Measurements from ENCODE around the gene RPL39L.

GRCh38 chr3:187104933-187105332 is 34.4 kb downstream of the RPL39L start:
- TF ChIP-seq CTCF (IDR thresholded peaks at IDR 0.05), result no peak
- no peak for TF ChIP-seq POLR2AphosphoS5 (IDR thresholded peaks at IDR 0.05; ENCODE audit: low read depth, low read length)
- TF ChIP-seq SIN3A (IDR thresholded peaks at IDR 0.05; ENCODE audit: borderline replicate concordance, insufficient read depth, low read depth, low read length), result no peak
- TF ChIP-seq REST (IDR thresholded peaks at IDR 0.05; ENCODE audit: insufficient read depth in 1 of 2, low read depth in 2 of 2, low read length in 1 of 2), result no peak
- TF ChIP-seq TCF7L2 (IDR thresholded peaks at IDR 0.05; ENCODE audit: low read depth, low read length), result no peak

Data from Panc1 (cell line).